GM19035 (cell line): ENCODE measurements around the gene FREM3.

Experiments used
- ATAC-seq: cut with Tn5 transposase; IDR thresholded peaks from one replicate; pipeline ENCODE4 v1.9.1; 2021; ENCODE audit not compliant: unreplicated experiment

FREM3 gene

DNA sequence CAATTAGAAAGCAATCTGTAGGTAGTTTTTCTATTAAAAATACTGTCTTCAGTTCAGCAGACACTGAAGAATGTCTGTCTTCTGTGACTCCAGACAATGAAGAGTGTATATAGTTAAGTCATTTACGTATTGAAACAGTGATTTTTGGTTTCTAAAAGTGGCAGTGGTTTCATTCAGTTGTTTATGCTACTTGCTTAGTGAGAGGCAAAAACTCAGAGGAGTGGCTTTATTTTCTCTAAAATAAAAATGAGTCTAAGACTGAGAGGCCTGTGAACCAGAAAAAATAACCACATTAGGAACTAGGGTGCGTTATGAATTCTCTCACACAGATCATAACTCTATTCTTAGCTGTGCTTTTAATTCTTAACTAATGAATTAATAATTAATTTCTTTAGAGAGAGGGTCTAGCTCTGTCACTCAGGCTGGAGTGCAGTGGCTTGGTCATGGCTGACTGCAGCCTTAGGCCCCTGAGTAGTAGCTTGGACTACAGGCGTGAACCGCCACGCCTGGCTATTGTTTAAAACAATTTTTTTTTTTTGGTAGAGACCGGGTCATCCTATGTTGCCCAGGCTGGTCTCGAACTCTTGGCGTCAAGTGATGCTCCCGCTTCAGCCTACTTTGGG lies 31.4 kb downstream of the FREM3 start:
- peak; percentile 98 for ATAC-seq

DNA sequence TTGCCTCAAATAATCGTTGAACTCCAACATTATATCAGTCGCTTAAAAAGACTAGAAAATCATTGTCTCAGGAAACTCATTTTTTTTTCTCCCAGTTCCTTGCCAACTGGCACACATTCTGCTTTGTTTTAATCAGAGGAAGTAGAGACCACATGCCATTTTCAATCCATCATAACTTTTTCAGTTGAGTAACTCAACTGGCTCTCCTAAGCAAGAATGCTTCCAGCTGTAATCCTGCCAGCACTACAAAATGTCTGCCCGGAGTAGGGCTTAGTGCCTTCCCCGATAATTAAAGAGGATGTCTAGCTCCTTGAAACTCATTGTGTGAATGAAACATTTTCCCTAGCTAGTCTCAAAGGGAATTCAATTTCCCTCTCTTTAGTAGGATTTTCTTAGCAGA lies 33.0 kb downstream of the FREM3 start:
- ATAC-seq: no peak

DNA sequence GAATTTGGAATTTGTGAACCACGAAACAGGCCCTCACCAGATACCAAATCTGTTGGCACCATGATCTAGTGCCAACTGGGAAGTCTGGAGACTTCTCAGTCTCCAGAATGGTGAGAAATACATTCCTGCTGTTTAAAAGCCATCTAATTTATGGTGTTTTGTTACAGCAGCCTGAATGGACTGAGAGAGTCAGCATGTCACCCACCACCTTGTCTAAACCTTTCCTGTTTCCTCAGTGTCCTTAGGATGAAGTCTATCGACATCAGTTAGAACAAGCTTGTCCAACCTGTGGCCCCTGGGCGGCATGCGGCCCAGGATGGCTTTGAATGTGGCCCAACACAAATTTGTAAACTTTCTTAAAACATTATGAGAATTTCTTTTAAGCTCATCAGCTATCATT lies 42.1 kb downstream of the FREM3 start:
- ATAC-seq: no peak

DNA sequence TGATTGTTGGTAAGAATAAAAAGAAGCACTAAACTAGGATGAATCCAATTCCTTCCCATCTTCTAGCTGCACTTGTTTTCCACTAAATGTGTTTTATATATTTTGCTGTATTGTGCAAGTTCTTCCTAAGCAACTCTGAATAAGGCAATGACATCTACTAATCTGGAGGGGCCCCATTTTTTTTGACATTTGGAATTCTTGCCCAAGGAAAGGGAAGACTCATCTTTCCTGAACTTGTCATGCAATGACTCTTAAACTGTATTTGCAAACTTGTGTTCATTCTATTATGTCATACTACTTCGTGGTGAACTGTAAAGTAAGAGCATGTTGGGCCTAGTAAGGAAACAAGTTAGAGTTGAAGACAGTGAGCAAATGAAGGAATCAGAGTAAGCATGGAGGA lies 45.9 kb downstream of the FREM3 start:
- no peak for ATAC-seq

DNA sequence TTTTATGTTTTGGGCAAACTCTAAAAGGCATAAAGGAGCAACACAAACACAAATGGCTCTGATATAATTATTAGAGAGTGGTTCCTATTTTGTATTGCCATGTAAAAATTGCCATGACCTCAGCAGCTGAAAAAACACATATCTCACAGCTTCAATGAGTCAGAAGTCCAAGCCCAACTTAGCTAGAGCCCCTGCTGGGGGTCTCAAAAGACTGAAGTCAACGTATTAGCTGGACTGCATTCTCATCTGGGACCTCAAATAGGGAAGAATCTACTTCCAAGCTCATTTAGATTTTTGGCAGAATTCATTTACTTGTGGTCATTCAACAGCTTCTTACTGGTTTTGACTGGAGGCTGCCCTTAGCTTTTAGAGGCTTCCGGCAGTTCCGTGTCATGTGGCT lies 47.4 kb downstream of the FREM3 start:
- ATAC-seq: no peak

DNA sequence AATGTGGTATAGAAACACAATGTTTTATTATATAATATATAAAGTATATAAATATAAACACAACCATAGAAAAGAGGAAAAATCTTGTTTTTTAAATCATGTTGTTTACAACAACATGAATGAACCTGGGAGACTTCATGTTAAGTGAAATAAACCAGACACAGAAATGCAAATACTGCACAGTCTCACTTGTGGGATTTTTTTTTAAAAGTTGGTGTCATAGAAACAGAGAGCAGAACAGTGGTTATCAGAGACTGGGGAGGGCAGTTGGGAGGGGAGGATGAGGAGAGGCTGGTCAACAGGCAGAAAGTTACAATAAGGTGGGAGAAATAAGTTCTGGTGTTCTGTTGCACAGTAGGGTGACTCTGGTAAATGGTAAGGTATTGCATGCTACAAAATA lies 57.1 kb downstream of the FREM3 start:
- ATAC-seq: no peak

DNA sequence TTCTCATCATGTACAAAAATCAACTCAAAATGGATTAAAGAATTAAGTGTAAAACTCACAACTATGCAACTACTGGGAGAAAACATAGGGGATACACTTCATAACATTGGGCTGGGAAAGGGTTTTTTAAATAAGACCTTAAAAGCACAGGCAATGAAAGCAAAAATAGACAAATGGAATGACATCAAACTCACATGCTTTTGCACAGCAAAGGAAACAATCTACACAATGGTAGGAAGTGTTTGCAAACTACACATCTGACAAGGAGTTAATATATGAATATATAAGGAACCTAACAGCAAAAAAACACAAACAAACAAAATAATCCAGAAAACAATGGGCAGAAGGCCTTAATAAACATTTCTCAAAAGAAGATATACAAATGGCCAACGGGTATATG lies 57.9 kb downstream of the FREM3 start:
- ATAC-seq: no peak

DNA sequence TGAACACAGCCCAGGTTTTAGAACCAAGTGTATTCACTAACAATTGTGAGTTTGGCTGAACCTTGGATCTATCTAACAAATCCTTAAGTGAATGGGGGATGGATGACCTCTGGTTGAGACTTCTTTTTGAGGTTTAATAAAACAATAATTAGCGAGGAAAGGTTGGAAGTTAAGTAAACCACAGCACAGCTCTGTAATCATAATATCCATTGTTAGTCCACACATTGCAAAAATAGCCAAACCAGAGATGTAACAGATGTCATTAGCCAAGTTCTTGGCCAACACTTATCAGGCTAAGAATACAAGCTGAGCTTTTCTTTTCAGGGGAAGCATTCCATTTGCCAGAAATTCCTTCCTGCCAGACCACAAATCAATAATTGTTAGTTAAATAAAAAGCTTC lies 59.1 kb downstream of the FREM3 start:
- ATAC-seq: no peak

DNA sequence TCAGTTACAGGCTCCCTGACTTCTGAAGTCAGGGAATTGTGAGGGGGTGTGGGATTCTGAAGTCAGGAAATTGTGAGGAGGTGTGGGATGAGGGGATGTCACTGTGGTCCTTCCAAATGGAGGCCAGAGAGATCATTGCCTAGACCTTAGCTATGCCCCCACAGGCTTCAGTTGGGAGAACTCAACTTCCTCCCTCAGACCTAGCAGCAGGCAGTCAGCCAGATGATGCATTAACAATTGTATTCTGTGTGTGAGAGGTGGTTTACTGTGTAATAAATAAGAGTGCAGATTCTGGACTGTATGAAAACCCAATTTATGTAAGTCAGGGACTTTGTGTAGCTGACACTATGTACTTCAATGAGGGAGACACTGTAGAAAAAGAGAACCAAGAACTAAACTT lies 65.7 kb downstream of the FREM3 start:
- ATAC-seq: no peak

DNA sequence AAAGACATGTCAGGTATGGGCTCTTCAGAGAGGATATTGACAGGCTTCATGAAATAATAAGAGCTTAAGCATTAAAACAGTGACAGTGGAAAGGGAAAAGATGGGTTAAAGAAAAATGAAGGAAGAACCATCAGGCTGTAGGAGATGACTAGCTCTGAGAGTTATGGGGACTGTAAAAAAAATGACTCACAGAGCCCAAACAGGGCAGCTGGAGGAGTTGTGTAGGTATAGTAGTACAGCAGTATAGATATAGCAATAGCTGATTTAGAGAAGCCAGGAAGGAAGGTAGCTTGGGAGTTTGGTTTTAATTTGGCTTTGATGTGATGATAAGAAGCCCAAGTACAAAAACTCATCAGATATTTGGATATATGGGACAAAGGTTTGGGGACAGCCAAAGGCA lies 66.6 kb downstream of the FREM3 start:
- no peak for ATAC-seq

DNA sequence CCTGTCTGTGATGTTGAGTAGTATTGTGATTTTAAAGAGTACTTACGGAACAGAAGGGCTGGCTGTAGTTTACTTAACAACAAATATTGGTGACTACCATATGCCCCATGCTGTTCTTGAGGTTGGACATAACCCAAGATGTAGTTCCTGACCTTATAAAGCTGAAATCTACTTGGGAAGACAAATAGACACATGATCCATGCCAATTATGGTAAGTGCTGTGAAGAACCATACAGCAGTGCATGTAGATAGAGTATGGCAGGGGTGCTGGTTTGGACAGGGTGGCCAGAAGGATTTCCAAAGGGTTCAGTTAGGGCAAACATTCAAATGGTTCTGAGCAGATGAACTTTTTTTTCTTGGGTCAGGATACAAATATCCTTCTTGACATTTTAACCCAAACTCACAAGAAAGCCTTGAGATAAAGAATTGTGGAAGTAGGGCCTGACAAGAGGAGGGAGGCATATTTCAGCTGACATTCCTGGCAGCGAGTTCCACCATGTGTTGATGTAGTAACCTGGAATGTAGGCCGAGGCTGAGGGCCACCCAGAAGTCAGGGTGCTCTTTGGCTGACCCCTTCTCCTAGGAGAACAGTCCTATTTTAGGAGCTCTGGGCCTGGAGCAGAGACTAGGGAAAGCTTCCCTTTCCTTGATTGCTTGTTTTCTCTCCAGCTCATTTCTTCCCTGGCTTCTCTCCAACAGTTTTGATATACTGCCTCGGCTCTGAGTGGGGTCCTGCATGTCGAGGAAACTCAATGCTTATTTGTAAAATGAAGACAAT lies 74.2 kb downstream of the FREM3 start:
- ATAC-seq: no peak

DNA sequence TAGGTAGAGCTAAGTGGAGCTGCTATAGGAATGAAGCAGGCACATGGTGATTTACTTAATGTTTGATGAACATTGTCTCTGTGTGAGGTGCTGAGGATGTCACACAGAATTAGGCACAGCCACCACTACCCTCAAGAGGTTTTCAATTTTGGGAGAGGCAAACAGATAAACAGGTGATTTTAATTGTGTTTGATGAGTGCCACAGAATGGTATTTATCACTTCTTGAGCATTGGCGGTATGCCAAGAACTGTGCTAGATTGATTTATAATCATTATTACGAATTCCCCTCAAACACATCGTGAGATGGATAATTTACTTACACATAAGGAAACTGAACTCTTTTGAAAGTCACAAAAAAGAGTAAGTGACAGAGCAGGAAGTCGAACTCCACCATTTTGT lies 74.8 kb downstream of the FREM3 start:
- no peak for ATAC-seq

DNA sequence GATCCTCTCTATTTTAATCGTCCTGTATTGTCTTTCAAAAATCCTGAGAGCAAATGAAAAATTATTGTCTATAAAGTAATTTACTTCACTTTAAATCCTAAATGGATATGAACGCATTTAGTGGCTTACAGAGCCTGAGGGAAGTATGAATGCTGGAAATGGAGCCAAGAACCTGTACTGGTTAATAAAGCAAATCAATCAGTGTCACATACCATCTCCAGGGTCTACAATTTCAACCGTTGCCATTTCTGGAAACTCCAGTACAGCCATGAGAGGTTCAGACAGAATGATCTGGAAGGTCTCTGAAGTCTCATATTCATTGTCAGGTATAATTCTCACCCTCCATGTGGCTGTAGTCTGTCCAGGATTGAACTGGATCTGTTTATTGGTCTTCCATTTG lies 76.6 kb downstream of the FREM3 start:
- no peak for ATAC-seq

DNA sequence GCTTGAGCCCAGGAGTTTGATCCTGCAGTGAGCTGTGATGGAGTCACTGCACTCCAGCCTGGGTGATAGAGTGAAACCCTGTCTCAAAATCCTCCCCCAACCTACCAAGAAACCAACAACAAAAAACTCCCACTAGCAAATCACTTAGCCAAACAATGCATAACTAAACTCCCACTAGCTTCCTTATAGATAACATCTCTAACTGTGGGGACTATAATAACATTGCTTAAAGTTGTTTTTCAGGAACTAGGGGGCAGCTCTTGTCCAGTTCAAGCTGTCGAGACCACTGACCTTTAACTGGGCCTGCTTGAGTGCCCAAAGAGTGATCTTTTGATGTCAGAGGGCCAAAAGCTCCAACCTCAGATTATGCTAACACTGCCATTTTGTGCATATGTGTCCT lies 81.7 kb downstream of the FREM3 start:
- no peak for ATAC-seq

DNA sequence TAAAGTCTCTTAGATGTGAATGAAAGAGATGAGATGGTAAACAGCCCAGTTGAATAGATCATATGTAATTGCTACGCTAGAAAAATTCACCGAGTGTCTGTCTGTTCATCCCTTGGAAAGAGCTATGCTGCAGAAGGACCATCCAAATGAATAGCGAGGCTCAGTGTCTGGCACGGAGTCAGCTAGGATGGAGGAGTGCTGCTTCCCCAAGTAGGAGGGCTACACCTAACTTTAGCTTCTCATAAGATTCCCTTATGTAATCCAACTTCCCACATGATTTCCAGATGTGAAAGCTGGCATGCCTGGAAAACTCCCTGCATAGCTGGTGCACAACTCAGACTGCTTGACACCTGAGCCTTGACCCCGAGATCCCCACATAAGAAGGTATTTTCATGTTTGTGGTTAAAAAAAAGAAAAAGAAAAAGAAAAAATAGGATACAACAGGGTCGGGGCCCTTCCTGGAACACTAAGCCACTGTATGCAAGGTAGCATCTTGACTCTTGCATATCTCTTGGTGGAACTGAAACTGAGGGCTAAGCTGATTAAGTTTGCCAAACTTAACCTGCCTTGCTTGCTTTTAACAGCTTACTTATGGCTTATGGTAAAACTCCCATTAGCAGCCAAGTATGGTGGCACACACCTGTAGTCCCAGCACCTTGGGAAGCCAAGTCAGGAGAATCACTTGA lies 82.3 kb downstream of the FREM3 start:
- ATAC-seq: no peak

DNA sequence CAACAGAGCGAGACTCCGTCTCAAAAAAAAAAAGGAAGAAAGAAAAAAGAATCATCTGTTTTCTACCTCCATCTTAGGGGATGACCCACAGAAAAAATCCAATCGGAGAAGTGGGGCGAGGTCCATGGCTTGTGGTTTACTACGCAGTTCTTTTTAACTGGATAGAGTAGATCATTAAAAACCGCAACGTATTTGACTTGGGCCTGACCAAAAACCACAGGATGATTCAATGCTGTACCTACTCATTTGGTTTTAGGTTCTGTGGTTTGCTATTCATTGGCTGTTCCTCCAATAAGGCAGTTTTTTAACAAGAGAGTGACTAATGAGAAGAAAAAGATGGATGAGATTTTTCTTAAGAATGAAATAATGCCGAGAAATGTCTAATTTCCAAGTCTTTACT lies 83.7 kb downstream of the FREM3 start:
- ATAC-seq: peak; percentile 87

DNA sequence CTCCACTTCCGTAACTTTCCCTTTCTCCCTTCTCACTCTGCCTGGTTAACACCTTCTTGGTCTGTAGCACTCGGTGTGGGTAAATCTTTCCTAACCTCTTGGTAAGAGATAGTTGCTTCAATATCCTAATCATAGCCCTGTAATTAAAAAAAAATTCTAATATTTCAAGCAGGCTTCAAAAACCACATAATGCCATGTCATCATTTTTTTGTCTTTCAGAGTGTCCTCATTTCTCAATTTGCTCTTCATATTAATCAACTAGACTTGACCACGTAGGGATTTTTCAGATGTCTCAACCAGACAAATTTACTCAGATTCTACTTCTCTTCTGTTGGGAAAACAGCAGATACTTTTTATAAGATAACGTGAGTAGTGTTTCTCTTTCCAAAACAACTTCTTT lies 91.0 kb downstream of the FREM3 start:
- no peak for ATAC-seq

DNA sequence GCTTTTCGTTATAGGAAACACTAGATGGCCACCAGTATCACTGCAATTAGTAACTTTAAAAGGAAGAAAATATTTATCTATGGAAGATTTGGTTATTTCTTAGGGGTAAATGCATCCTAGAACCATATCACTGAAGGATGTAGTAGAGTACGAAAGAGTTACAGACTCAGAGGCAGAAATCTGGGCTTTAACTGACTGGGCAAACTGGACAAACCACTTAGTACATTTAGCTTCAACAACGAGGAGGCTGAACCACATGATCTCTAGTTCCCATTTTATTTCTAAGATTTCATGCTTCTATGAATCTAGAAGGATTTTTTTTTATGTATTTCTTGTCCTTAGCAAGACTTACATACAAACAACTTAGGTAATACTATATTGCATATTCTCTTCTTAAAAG lies 94.0 kb downstream of the FREM3 start:
- ATAC-seq: no peak

DNA sequence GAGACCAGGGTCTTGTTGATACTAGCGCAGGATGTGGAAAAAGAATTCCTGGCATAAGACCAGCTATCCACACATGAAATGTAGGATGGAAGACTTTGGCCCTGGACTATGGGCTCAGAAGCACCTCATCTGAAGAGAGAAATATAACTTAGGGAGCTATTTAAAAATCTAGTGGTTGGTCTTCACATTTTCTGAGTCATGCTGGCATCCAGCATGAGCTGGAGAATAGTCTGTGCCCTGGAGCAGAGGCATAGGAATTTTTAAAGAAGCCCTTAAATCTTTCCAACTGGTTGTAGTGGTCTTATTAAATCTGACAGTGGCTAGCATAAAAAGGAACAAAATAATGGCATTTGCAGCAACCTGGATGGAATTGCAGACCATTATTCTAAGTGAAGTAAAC lies 100.6 kb downstream of the FREM3 start:
- no peak for ATAC-seq

DNA sequence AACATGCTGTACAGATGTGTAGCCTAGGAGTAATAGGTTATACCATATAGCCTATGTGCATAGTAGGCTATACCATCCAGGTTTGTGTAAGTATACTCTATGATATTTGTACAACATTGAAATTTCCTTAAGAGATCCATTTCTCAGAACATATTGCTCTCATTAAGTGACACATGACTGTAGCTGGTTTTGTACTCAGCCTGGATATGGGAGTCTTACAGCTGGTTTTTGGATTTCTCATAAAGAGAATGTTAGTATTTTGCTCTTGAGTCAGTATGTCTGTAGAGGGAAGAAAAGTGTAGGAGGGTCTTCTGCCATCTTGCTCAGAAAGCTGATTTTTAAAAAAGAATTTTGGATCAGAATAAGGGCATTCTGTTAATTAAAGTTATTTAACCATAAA lies 101.7 kb downstream of the FREM3 start:
- no peak for ATAC-seq

DNA sequence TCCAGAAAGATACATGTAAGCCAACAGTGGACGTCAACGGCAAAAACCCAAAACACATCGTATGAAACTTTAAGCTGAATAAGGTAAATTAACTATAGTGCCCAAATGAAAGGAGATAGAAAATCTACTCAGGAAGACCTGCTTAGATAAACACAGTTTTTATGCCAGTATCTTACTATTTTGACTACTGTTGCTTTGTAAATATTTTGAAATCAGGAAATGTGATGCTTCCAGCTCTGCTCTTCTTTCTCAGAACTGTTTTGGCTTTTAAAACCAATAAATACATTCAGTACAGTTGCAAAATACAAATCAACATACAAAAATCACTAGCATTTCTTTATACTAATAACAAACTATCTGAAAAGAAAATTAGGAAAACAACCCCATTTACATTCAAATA lies 103.2 kb downstream of the FREM3 start:
- no peak for ATAC-seq

DNA sequence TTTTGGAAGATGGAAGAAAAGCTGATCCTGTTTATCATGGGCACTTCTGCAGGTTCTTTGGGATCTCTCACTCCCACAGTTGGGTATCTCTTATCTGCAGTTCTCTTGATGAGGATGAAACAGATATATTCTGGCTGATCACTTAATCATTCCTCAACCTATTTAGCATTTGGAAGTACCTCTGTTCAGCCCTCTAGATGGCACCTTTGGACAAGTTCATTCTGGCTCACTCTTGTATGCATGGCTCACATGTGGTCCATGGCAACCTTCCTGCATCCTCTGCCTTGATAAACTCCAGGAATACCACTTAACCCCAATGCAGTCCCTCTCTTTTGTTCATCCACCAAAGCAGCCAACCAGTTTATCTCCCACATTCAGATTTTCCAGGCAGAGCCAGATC lies 112.8 kb downstream of the FREM3 start:
- ATAC-seq: no peak
